ENCODE measurements around the gene ADAMTS6.

- TF ChIP-seq, protein P1, sequence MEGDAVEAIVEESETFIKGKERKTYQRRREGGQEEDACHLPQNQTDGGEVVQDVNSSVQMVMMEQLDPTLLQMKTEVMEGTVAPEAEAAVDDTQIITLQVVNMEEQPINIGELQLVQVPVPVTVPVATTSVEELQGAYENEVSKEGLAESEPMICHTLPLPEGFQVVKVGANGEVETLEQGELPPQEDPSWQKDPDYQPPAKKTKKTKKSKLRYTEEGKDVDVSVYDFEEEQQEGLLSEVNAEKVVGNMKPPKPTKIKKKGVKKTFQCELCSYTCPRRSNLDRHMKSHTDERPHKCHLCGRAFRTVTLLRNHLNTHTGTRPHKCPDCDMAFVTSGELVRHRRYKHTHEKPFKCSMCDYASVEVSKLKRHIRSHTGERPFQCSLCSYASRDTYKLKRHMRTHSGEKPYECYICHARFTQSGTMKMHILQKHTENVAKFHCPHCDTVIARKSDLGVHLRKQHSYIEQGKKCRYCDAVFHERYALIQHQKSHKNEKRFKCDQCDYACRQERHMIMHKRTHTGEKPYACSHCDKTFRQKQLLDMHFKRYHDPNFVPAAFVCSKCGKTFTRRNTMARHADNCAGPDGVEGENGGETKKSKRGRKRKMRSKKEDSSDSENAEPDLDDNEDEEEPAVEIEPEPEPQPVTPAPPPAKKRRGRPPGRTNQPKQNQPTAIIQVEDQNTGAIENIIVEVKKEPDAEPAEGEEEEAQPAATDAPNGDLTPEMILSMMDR (IDR thresholded peaks at IDR 0.05; ENCODE audit: insufficient read depth, low read length), result no peak
- TF ChIP-seq GABPA (IDR thresholded peaks at IDR 0.05; ENCODE audit: low read depth), result no peak
These were observed 27.3 kb upstream of the ADAMTS6 start for GRCh38 chr5:65508978-65509377.
